K562 (cell line): Measurements from ENCODE around the gene ZSWIM3. TPM values are rescaled to one million over a fixed set of nuclear protein-coding genes. Genes with fewer than 3 reads are reported as not detected.

Experiments
- ATF2 ChIP-seq: sonication (generic); formaldehyde crosslinking; IDR thresholded peaks from 2 replicates; pipeline ENCODE4 v1.8.1; 2022; ENCODE audit warnings: missing genetic modification reagents
- BRCA1 ChIP-seq, 2 experiments: fragments of 450-650 bp in 1 of 2; sonication (generic) in 1 of 2; formaldehyde crosslinking in 1 of 2; IDR thresholded peaks; 2 replicates each; pipeline versions ENCODE4 v1.5.0 to v1.6.1; 2017 to 2020; ENCODE audit warnings: mild to moderate bottlenecking in 1 of 2, missing genetic modification reagents in 1 of 2
- CBX1 ChIP-seq: sonication (generic); IDR thresholded peaks from 2 replicates; pipeline ENCODE4 v1.6.1; 2016; ENCODE audit warnings: antibody characterized with exemption, low read depth, mild to moderate bottlenecking
- CREB3 ChIP-seq: fragments of 450-650 bp; conservative IDR thresholded peaks from 2 replicates; pipeline ENCODE4 v1.6.1; 2016; ENCODE audit warnings: missing genetic modification characterization, low read depth, mild to moderate bottlenecking, missing compliant biosample characterization, moderate library complexity
- DEAF1 ChIP-seq: fragments of 450-650 bp; formaldehyde crosslinking; IDR thresholded peaks from 2 replicates; pipeline ENCODE4 v1.4.0; 2020; ENCODE audit warnings: mild to moderate bottlenecking, moderate library complexity
- FOXA1 ChIP-seq: fragments of 450-650 bp; IDR thresholded peaks from 2 replicates; pipeline ENCODE4 v1.6.1; 2016; ENCODE audit warnings: mild to moderate bottlenecking, borderline replicate concordance
- HMG20B ChIP-seq: fragments of 250-450 bp; sonication (Bioruptor Pico); IDR thresholded peaks from 2 replicates; pipeline ENCODE4 v1.5.0; 2021; ENCODE audit warnings: mild to moderate bottlenecking
- MAFG ChIP-seq: fragments of 450-650 bp; conservative IDR thresholded peaks from 2 replicates; pipeline ENCODE4 v1.6.1; 2016; ENCODE audit warnings: missing genetic modification characterization, missing compliant biosample characterization
- NFXL1 ChIP-seq: fragments of 450-650 bp; formaldehyde crosslinking; IDR thresholded peaks from 2 replicates; pipeline ENCODE4 v1.4.0; 2021; ENCODE audit warnings: mild to moderate bottlenecking
- NKRF ChIP-seq: fragments of 450-650 bp; IDR thresholded peaks from 2 replicates; pipeline ENCODE4 v1.6.1; 2016; ENCODE audit warnings: borderline replicate concordance
- SNIP1 ChIP-seq: fragments of 450-650 bp; IDR thresholded peaks from 2 replicates; pipeline ENCODE4 v1.7.1; 2017; ENCODE audit warnings: low read depth, mild to moderate bottlenecking
- ZNF133 ChIP-seq: fragments of 250-450 bp; sonication (Bioruptor Pico); IDR thresholded peaks from 2 replicates; pipeline ENCODE4 v1.4.0; 2020; ENCODE audit warnings: mild to moderate bottlenecking
- ZNF584 ChIP-seq: fragments of 200-800 bp; sonication (Bioruptor generic); IDR thresholded peaks from 2 replicates; pipeline ENCODE4 v1.6.1; 2016; ENCODE audit warnings: low read depth, mild to moderate bottlenecking, missing genetic modification characterization, missing compliant biosample characterization
- ZNF696 ChIP-seq: fragments of 250-450 bp; sonication (Bioruptor Pico); conservative IDR thresholded peaks from 2 replicates; pipeline ENCODE4 v1.4.0; 2020; ENCODE audit warnings: mild to moderate bottlenecking, moderate library complexity
- ZNF707 ChIP-seq: fragments of 250-450 bp; sonication (Bioruptor Pico); conservative IDR thresholded peaks from 2 replicates; pipeline ENCODE4 v1.8.0; 2022; ENCODE audit warnings: inconsistent platforms, mild to moderate bottlenecking, moderate library complexity
- polyA plus RNA-seq, 8 experiments: library from polyadenylated mRNA; depleted of rRNA in 4 of 8; stranded (reverse) in 5 of 8; unstranded in 3 of 8; fragments of >200 nt; fragmentation: Nextera tagmentation in 2 of 8; fragmentation: Illumina TruSeq in 1 of 8; extraction: Ambion mirVana in 2 of 8; extraction: Trizol in 1 of 8; gene quantifications; 2 replicates each; pipeline versions ENCODE4 v1.2.1 to v1.2.3, GENCODE V29; 2011 to 2014; ENCODE audit warnings: inconsistent platforms in 1 of 8, missing spikeins in 1 of 8
- total RNA-seq, 7 experiments: library from RNA; depleted of rRNA in 6 of 7; stranded (reverse); fragments of >200 nt in 6 of 7; fragmentation: Illumina TruSeq in 2 of 7; extraction: Trizol in 2 of 7; gene quantifications; 2 replicates each; pipeline versions ENCODE4 v1.2.1 to v1.2.3, GENCODE V29; 2011 to 2021; ENCODE audit warnings: low replicate concordance in 1 of 7
- TF ChIP-seq, protein P1 (sequence below): fragments of 450-650 bp; conservative IDR thresholded peaks from 2 replicates; pipeline ENCODE4 v1.6.1; 2016; ENCODE audit warnings: missing genetic modification characterization, low read depth, mild to moderate bottlenecking, control low read depth, missing compliant biosample characterization
- TF ChIP-seq, protein P2 (sequence below): IDR thresholded peaks from 2 replicates; pipeline ENCODE4 v1.6.1; 2011; ENCODE audit not compliant: insufficient read length; ENCODE audit errors: extremely low read depth

ZSWIM3 gene
- total and polyA plus RNA-seq, 9 of the 15 experiments (the other 6 are each of a cell fraction or from before 2014, with no cell fraction given), result 1.7 to 4.3 (median 2.9) TPM

DNA sequence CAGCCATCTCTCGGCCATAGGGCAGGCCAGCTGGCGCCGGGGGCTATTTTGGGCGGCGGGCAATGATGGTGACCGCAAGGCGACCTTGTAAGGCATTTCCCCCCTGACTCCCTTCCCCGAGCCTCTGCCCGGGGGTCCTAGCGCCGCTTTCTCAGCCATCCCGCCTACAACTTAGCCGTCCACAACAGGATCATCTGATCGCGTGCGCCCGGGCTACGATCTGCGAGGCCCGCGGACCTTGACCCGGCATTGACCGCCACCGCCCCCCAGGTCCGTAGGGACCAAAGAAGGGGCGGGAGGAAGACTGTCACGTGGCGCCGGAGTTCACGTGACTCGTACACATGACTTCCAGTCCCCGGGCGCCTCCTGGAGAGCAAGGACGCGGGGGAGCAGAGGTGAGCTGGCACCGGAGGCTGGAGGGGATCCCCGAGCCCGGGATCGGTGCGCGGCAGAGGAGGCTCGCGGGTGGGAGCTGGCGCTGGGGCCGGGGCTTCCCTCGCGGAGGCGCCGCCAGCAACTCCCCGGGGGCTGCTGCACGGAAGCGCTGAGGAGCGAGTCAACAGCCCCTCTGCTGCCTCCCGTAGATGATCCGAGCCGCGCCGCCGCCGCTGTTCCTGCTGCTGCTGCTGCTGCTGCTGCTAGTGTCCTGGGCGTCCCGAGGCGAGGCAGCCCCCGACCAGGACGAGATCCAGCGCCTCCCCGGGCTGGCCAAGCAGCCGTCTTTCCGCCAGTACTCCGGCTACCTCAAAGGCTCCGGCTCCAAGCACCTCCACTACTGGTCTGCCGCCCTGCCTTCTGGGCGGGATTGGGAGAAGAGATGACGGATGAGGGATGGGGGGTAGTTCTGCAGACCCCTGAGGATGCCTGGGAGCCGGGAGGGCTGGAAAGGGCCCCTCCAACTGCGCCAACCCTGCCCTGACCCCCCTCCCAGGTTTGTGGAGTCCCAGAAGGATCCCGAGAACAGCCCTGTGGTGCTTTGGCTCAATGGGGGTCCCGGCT, 33.9 kb downstream of the ZSWIM3 start, which contains the start of the genes CTSA and NEURL2 (continued):
- TF ChIP-seq NKRF, result peak; percentile 99
- no peak for TF ChIP-seq HMG20B (CRISPR knock-in tag)
- TF ChIP-seq SNIP1, result no peak
- TF ChIP-seq, protein P1, sequence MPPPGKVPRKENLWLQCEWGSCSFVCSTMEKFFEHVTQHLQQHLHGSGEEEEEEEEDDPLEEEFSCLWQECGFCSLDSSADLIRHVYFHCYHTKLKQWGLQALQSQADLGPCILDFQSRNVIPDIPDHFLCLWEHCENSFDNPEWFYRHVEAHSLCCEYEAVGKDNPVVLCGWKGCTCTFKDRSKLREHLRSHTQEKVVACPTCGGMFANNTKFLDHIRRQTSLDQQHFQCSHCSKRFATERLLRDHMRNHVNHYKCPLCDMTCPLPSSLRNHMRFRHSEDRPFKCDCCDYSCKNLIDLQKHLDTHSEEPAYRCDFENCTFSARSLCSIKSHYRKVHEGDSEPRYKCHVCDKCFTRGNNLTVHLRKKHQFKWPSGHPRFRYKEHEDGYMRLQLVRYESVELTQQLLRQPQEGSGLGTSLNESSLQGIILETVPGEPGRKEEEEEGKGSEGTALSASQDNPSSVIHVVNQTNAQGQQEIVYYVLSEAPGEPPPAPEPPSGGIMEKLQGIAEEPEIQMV, result 0 out of 2 replicates have a peak, but pooled peaks have one; percentile 20
- no peak for TF ChIP-seq NFXL1 (CRISPR knock-in tag)
- TF ChIP-seq DEAF1 (CRISPR knock-in tag), result no peak
- no peak for TF ChIP-seq ZNF696 (CRISPR knock-in tag)
- peak; percentile 66; the same call in 1 of the 2 replicates for TF ChIP-seq ATF2 (CRISPR knock-in tag)
- TF ChIP-seq CBX1, result peak; percentile 96
- TF ChIP-seq ZNF584 (CRISPR knock-in tag), result no peak
- TF ChIP-seq CREB3 (tag), result no peak
- no peak for TF ChIP-seq BRCA1 (IDR thresholded peaks at IDR 0.05)
- TF ChIP-seq BRCA1 (CRISPR knock-in tag; IDR thresholded peaks at IDR 0.05), result no peak
- TF ChIP-seq FOXA1, result no peak
- TF ChIP-seq ZNF133, result no peak
- no peak for TF ChIP-seq MAFG (tag)
- TF ChIP-seq, protein P2, sequence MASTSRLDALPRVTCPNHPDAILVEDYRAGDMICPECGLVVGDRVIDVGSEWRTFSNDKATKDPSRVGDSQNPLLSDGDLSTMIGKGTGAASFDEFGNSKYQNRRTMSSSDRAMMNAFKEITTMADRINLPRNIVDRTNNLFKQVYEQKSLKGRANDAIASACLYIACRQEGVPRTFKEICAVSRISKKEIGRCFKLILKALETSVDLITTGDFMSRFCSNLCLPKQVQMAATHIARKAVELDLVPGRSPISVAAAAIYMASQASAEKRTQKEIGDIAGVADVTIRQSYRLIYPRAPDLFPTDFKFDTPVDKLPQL, result no peak
- no peak for TF ChIP-seq ZNF707
